Heart left ventricle (tissue), 16 donors: ENCODE data around the gene CALML4. TPM values are rescaled to one million over a fixed set of nuclear protein-coding genes. Genes with fewer than 3 reads are reported as not detected.

Experiments used
- ATAC-seq, 4 donors: fragments of 200-7000 bp; cut with Tn5 transposase; one replicate each; pipeline ENCODE4 v1.9.1; 2020 to 2022; ENCODE audit warnings: moderate library complexity in 4 of 4, mild to moderate bottlenecking in 3 of 4, moderate number of reproducible peaks in 1 of 4
- DNase-seq, 5 donors: peaks; one replicate each; pipeline ENCODE4 v3.0.0-alpha.2; 2020
- H3K27ac ChIP-seq, 12 donors: fragments of 200-600 bp; sonication (generic) in 4 of 12; one replicate each; pipeline versions ENCODE4 v1.5.0 to v1.8.0; 2016 to 2022; ENCODE audit warnings: mild to moderate bottlenecking in 2 of 12
- H3K27me3 ChIP-seq, 9 donors: fragments of 200-600 bp; sonication (generic) in 2 of 9; one replicate each; pipeline versions ENCODE4 v1.5.1 to v1.8.0; 2016 to 2022; ENCODE audit warnings: mild to moderate bottlenecking in 3 of 9
- H3K36me3 ChIP-seq, 9 donors: fragments of 200-600 bp; sonication (generic) in 2 of 9; one replicate each; pipeline versions ENCODE4 v1.5.0 to v1.8.0; 2018 to 2022; ENCODE audit warnings: mild to moderate bottlenecking in 2 of 9
- H3K4me1 ChIP-seq, 12 donors: fragments of 200-600 bp; sonication (generic) in 4 of 12; one replicate each; pipeline versions ENCODE4 v1.5.0 to v1.8.0; 2016 to 2022; ENCODE audit warnings: mild to moderate bottlenecking in 3 of 12
- H3K4me3 ChIP-seq, 12 donors: fragments of 200-600 bp; sonication (generic) in 4 of 12; one replicate each; pipeline versions ENCODE4 v1.5.0 to v1.8.0; 2017 to 2022; ENCODE audit warnings: mild to moderate bottlenecking in 9 of 12, moderate library complexity in 4 of 12
- H3K9me3 ChIP-seq, 12 donors: fragments of 200-600 bp; sonication (generic) in 4 of 12; one replicate each; pipeline versions ENCODE4 v1.5.0 to v1.8.0; 2016 to 2022; ENCODE audit warnings: mild to moderate bottlenecking in 1 of 12
- CTCF ChIP-seq, 12 donors: fragments of 200-600 bp; sonication (generic) in 4 of 12; IDR thresholded peaks; one replicate each; pipeline versions ENCODE4 v1.5.0 to v1.8.0; 2018 to 2022; ENCODE audit warnings: antibody characterized with exemption in 12 of 12, mild to moderate bottlenecking in 5 of 12
- POLR2A ChIP-seq, 2 donors: fragments of 450-650 bp; IDR thresholded peaks; one replicate each; pipeline ENCODE4 v1.6.1; 2017; ENCODE audit warnings: antibody characterized with exemption in 2 of 2, mild to moderate bottlenecking in 2 of 2, moderate library complexity in 2 of 2
- WGBS, 4 donors: extraction: QIAGEN DNeasy Blood & Tissue Kit in 2 of 4; methylation state at CpG; one replicate each; pipeline versions ENCODE4 v1.1.5 to v1.1.7; 2013 to 2018; 5-methylcytosine and 5-hydroxymethylcytosine counted together
- intact Hi-C, 10 donors: fragments of 100-400 bp; cut with DNase I; formaldehyde crosslinking; loops; one replicate each; pipeline versions ENCODE4 v1.11.1 to v1.14.2; 2022
- polyA plus RNA-seq, 2 donors: library from polyadenylated mRNA; stranded (reverse); fragments of 200-250 nt; gene quantifications; one replicate each; pipeline ENCODE4 v1.2.3, GENCODE V29; 2013
- total RNA-seq, 9 donors: library from RNA; depleted of rRNA in 2 of 9; stranded (reverse); fragments of >200 nt in 2 of 9; fragmentation: NEBNext Ultra II Directional in 3 of 9; extraction: Animal tissue kit (Norgen Biotek cat#: 25700) in 3 of 9; gene quantifications; one replicate each; pipeline versions ENCODE4 v1.1.0 to v1.2.4, GENCODE V29; 2016 to 2023
- donor health status: ischemic (EF 13 %, LVEDD 7.1; RV severe dilation, severe dysfunction).
- donor health status: healthy with polysubstance abuse.
- donor health status: DM: no; HTN: yes; CAD: no.
- donor health status: DM: no; HTN: no; CAD: no.
- donor health status: ischemic (EF 25% LVEDD 6.9; RV normal size, moderate dysfunction).
- donor health status: ischemic (EF 25% LVEDD 5.7; RV mildly dilated, moderate dysfunction).
- donor health status: healthy.
- donor health status: DM: yes; HTN: yes; CAD: no.
- donor health status: ischemic (EF 35%, LVEDD 5.7; RV mildly dilated, moderate dysfunction).
- donor health status: nonischemic (EF 11% LVEDD 7.7; RV severe dilation, severe dysfunction).
- donor health status: DM: yes; HTN: yes; CAD: no.
- donor health status: PGD.
- donor health status: ischemic (EF 29% LVEDD 5.4; RV normal size, mild dysfunction).
- donor health status: nonischemic (EF 23%, LVEDD 6.1; RV moderate dilation, normal function).

Gene CALML4
- total and polyA plus RNA-seq, 11 donors: 0.21 to 6.6 (median 1.5) TPM

DNA sequence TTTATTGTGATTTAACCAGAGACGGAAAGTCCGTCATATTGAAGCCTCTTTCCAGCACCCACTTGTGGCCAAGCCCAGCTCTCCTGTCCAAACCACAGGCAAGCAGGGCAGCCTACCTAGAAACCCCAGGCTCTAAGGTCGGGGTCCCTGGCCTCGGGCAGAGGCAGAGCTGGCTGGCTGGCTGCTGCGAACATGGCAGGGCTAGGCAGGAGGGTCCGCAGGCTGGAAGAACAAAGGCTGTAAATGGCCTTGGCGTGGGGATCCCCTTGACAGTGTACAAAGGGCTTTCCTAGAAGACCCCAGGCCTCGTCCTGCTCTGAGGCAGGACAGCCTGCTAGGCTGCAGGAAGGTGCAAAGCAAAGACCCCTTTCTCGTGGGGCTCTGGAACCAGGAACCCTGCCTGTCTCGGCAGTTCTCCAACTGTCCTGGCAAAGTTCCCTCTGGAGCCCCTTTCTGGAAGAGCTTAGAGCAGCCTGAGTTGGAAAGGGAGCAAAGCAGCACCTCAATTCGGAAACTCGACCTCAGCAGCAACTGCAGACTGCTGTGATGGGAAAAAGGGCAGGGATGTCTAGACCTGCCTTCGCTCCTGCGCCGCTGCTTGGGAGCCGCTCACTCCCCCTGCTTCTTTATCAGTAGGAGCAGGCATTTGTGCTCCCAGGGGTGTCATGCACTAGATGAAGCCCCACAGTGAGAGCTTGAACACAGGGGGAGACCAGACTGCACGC is 8.5 kb downstream of the CALML4 start:
- no peaks in the 10 kb centered on the region for H3K27me3 ChIP-seq
- ATAC-seq (no peak), DNase-seq (no peak)
- peaks cover 0 to 43% (median 15%) of the 10 kb centered on the region in 9 donors for H3K36me3 ChIP-seq
- H3K4me1 ChIP-seq: peaks cover 0 to 45% (median 13%) of the 10 kb centered on the region in 12 donors
- H3K4me3 ChIP-seq: no peak overlapping the region
- TF ChIP-seq POLR2A (IDR thresholded peaks at IDR 0.05) (no peak), CTCF (IDR thresholded peaks at IDR 0.05) (no peak)
- H3K9me3 ChIP-seq: no peaks in the 10 kb centered on the region
- 85 to 89% (median 87%) methylated on average over 16 to 17 of the region's 17 CpGs for WGBS, 4 donors
- intact Hi-C loops: no loop called here
- H3K27ac ChIP-seq: peak overlapping the region in 1 of 12 donors; percentile 5

- DNase-seq: no peak
- Histone ChIP-seq H3K27me3 (no peaks in the 10 kb centered on the region), H3K9me3 (no peaks in the 10 kb centered on the region), H3K27ac (peak overlapping the region in 1 of 12 donors; percentile 18), H3K4me3 (no peak overlapping the region), H3K36me3 (peaks cover 0 to 54% (median 25%) of the 10 kb centered on the region in 9 donors), H3K4me1 (peaks cover 0 to 42% (median 11%) of the 10 kb centered on the region in 12 donors)
- ATAC-seq: no peak
- intact Hi-C loops: no loop called here
- WGBS, 4 donors: 91 to 95% (median 94%) methylated on average over 8 of the region's 8 CpGs
- TF ChIP-seq CTCF (IDR thresholded peaks at IDR 0.05) (no peak), POLR2A (IDR thresholded peaks at IDR 0.05) (no peak)
Observed at GRCh38 chr15:68195336-68196112, 9.6 kb downstream of the CALML4 start.

DNA sequence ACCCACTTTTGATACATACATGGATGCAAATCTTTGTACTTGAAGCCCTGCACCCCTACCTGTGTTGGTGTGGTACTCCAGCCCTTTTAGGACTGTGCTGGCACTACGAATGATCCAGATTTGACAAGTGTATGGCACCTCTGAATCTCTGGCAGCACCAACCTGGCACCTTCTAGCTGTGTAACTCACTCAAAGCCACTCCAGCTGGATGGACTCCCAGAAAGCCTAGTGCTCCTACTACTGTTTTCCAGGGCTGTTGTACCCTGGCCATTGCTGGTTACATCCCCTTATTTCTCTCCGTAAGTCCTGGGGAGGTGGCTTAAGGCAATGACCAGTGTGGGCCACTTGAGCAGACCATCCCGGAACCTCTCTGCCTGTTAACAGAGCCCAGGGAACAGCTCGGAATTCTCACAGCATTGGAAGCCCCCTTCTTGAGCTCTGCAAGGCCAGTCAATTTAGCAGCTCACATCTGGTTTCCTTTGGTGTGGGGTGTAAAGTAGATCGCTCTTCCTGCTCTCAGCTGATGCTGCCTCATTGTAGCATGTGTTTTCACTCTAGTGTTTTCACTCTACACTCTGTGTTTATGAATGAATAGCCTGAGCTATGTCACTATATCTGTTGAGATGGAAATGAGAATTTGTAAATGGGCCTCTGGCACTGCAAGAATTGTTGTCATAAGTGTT is 12.2 kb downstream of the CALML4 start:
- Histone ChIP-seq H3K9me3 (no peaks in the 10 kb centered on the region), H3K4me3 (no peak overlapping the region), H3K36me3 (peaks cover 0 to 78% (median 41%) of the 10 kb centered on the region in 9 donors), H3K27me3 (no peaks in the 10 kb centered on the region), H3K4me1 (peaks cover 0 to 30% (median 11%) of the 10 kb centered on the region in 12 donors), H3K27ac (no peak overlapping the region)
- DNase-seq (peak in 3 of 5 donors; percentile 45 to 76 (median 60)), ATAC-seq (peak; percentile 74 to 89 (median 81))
- intact Hi-C loops: no loop called here
- no peak for TF ChIP-seq CTCF (IDR thresholded peaks at IDR 0.05)
- TF ChIP-seq POLR2A (IDR thresholded peaks at IDR 0.05): no peak
- 54 to 71% (median 65%) methylated on average over 5 of the region's 5 CpGs for WGBS, 4 donors

GRCh38 chr15:68192117-68192516 is 13.0 kb downstream of the CALML4 start:
- H3K27me3 ChIP-seq: no peaks in the 10 kb centered on the region
- intact Hi-C loops: no loop called here
- WGBS, 4 donors: 92 to 96% (median 95%) methylated on average over 4 of the region's 4 CpGs
- DNase-seq (no peak), ATAC-seq (no peak)
- no peak for TF ChIP-seq CTCF (IDR thresholded peaks at IDR 0.05)
- H3K27ac ChIP-seq: no peak overlapping the region
- no peak overlapping the region for H3K4me3 ChIP-seq
- peaks cover 0 to 83% (median 41%) of the 10 kb centered on the region in 9 donors for H3K36me3 ChIP-seq
- no peaks in the 10 kb centered on the region for H3K9me3 ChIP-seq
- peaks cover 0 to 37% (median 16%) of the 10 kb centered on the region in 12 donors for H3K4me1 ChIP-seq
